HEK293 (cell line): ENCODE results near the gene ARHGAP32.

Source experiments
- CTCF ChIA-PET: fragments of 350-600 bp; formaldehyde crosslinking; extraction: SDS; loops from one replicate; lab custom pipeline; 2021; ENCODE audit warnings: antibody characterized with exemption; lab: Yijun Ruan, JAX
- POLR2A ChIA-PET: fragments of 300-600 bp; formaldehyde crosslinking; extraction: SDS; loops from one replicate; lab custom pipeline; 2020; ENCODE audit warnings: antibody characterized with exemption, inconsistent platforms; lab: Yijun Ruan, JAX
- H3K27ac ChIP-seq: fragments of 200-500 bp; sonication (Bioruptor generic); 2 replicates; pipeline ENCODE4 v1.5.1; 2014; ENCODE audit warnings: low read depth, low read length, control low read depth, inconsistent platforms; ENCODE audit errors: extremely low read depth
- H3K36me3 ChIP-seq, 2 experiments: fragments of 200-500 bp in 1 of 2; sonication (Bioruptor generic) in 1 of 2; 1 replicate in 1 of 2; 2 replicates in 1 of 2; pipeline ENCODE4 v1.5.1; 2014 to 2017; ENCODE audit warnings: inconsistent platforms in 2 of 2, low read length in 2 of 2; ENCODE audit not compliant: control insufficient read depth in 2 of 2, insufficient read depth in 1 of 2
- H3K4me1 ChIP-seq: fragments of 200-500 bp; sonication (Bioruptor generic); 2 replicates; pipeline ENCODE4 v1.5.1; 2014; ENCODE audit warnings: mild to moderate bottlenecking, low read length, inconsistent platforms; ENCODE audit not compliant: control insufficient read depth, insufficient read depth
- H3K4me3 ChIP-seq: 2 replicates; pipeline ENCODE4 v1.5.1; 2011; ENCODE audit warnings: low read depth, mild to moderate bottlenecking, control low read depth, low read length, moderate library complexity
- H3K9me3 ChIP-seq: fragments of 200-500 bp; sonication (Bioruptor generic); 2 replicates; pipeline ENCODE4 v1.5.1; 2014; ENCODE audit warnings: low read depth, low read length, inconsistent platforms; ENCODE audit not compliant: control insufficient read depth, insufficient read depth
- FEZF1 ChIP-seq: fragments of 450-650 bp; formaldehyde crosslinking; IDR thresholded peaks from 2 replicates; pipeline ENCODE4 v1.5.1; 2016; ENCODE audit warnings: missing biosample characterization, missing genetic modification characterization
- OSR2 ChIP-seq: fragments of 450-650 bp; formaldehyde crosslinking; IDR thresholded peaks from 2 replicates; pipeline ENCODE4 v1.5.1; 2016; ENCODE audit warnings: missing biosample characterization, missing genetic modification characterization
- PATZ1 ChIP-seq: fragments of 450-650 bp; formaldehyde crosslinking; IDR thresholded peaks from 2 replicates; pipeline ENCODE4 v1.5.1; 2016; ENCODE audit warnings: missing biosample characterization, missing genetic modification characterization
- PRDM1 ChIP-seq: fragments of 450-650 bp; formaldehyde crosslinking; IDR thresholded peaks from 2 replicates; pipeline ENCODE4; 2016; ENCODE audit warnings: missing biosample characterization, missing genetic modification characterization
- ZFP41 ChIP-seq: fragments of 450-650 bp; formaldehyde crosslinking; IDR thresholded peaks from 2 replicates; pipeline ENCODE4 v1.5.1; 2016; ENCODE audit warnings: missing biosample characterization, missing genetic modification characterization, borderline replicate concordance
- ZNF19 ChIP-seq: fragments of 450-650 bp; formaldehyde crosslinking; IDR thresholded peaks from 2 replicates; pipeline ENCODE4; 2016; ENCODE audit warnings: missing biosample characterization, missing genetic modification characterization, low read depth
- ZNF211 ChIP-seq: fragments of 450-650 bp; formaldehyde crosslinking; IDR thresholded peaks from 2 replicates; pipeline ENCODE4 v1.5.1; 2016; ENCODE audit warnings: low read depth, missing biosample characterization, missing genetic modification characterization
- ZNF223 ChIP-seq: fragments of 450-650 bp; formaldehyde crosslinking; IDR thresholded peaks from 2 replicates; pipeline ENCODE4 v1.5.1; 2016; ENCODE audit warnings: missing biosample characterization, missing genetic modification characterization
- ZNF529 ChIP-seq: fragments of 450-650 bp; formaldehyde crosslinking; IDR thresholded peaks from 2 replicates; pipeline ENCODE4 v1.5.1; 2017; ENCODE audit warnings: missing genetic modification characterization, missing biosample characterization; ENCODE audit not compliant: insufficient replicate concordance
- ZNF544 ChIP-seq: fragments of 450-650 bp; formaldehyde crosslinking; IDR thresholded peaks from 2 replicates; pipeline ENCODE4 v1.5.0; 2017; ENCODE audit warnings: missing biosample characterization, missing genetic modification characterization
- ZNF548 ChIP-seq: fragments of 450-650 bp; formaldehyde crosslinking; IDR thresholded peaks from 2 replicates; pipeline ENCODE4 v1.5.1; 2016; ENCODE audit warnings: missing biosample characterization, missing genetic modification characterization
- ZNF558 ChIP-seq: fragments of 450-650 bp; formaldehyde crosslinking; IDR thresholded peaks from 2 replicates; pipeline ENCODE4 v1.5.1; 2016; ENCODE audit warnings: missing biosample characterization, missing genetic modification characterization
- ZNF670 ChIP-seq: fragments of 450-650 bp; formaldehyde crosslinking; IDR thresholded peaks from 2 replicates; pipeline ENCODE4 v1.5.1; 2016; ENCODE audit warnings: missing biosample characterization, missing genetic modification characterization, low read depth
- ZNF76 ChIP-seq: fragments of 450-650 bp; formaldehyde crosslinking; IDR thresholded peaks from 2 replicates; pipeline ENCODE4; 2016; ENCODE audit warnings: low read depth, missing biosample characterization, missing genetic modification characterization, borderline replicate concordance
- ZNF768 ChIP-seq: fragments of 450-650 bp; formaldehyde crosslinking; IDR thresholded peaks from 2 replicates; pipeline ENCODE4 v1.5.1; 2018; ENCODE audit warnings: missing biosample characterization, mild to moderate bottlenecking, missing genetic modification characterization
- TF ChIP-seq, protein P1 (sequence below): fragments of 450-650 bp; formaldehyde crosslinking; IDR thresholded peaks from 2 replicates; pipeline ENCODE4 v1.5.1; 2016; ENCODE audit warnings: missing biosample characterization, missing genetic modification characterization
- TF ChIP-seq, protein P2 (sequence below): fragments of 450-650 bp; formaldehyde crosslinking; IDR thresholded peaks from 2 replicates; pipeline ENCODE4 v1.5.1; 2016; ENCODE audit warnings: missing biosample characterization, missing genetic modification characterization
- TF ChIP-seq, protein P3 (sequence below): fragments of 450-650 bp; formaldehyde crosslinking; IDR thresholded peaks from 2 replicates; pipeline ENCODE4 v1.5.1; 2016; ENCODE audit warnings: missing biosample characterization, missing genetic modification characterization
- TF ChIP-seq, protein P4 (sequence below): fragments of 450-650 bp; formaldehyde crosslinking; IDR thresholded peaks from 2 replicates; pipeline ENCODE4 v1.5.1; 2016; ENCODE audit warnings: missing biosample characterization, missing genetic modification characterization, borderline replicate concordance
- TF ChIP-seq, protein P5 (sequence below): fragments of 450-650 bp; formaldehyde crosslinking; IDR thresholded peaks from 2 replicates; pipeline ENCODE4 v1.5.1; 2017; ENCODE audit warnings: missing biosample characterization, missing genetic modification characterization

Gene ARHGAP32

GRCh38 chr11:128934926-128935325 lies 257.2 kb downstream of the ARHGAP32 start:
- TF ChIP-seq PATZ1 (no peak), FEZF1 (no peak), OSR2 (tag by site-specific recombination) (no peak), ZNF19 (no peak), ZNF670 (tag by site-specific recombination) (no peak), PRDM1 (tag by site-specific recombination) (no peak), ZNF768 (tag by site-specific recombination) (no peak), ZNF544 (no peak), ZNF558 (no peak), ZNF211 (tag by site-specific recombination) (no peak), ZNF529 (tag by site-specific recombination) (no peak), ZNF548 (no peak), ZNF76 (tag by site-specific recombination) (no peak), ZFP41 (tag by site-specific recombination) (no peak), ZNF223 (tag by site-specific recombination) (no peak)
- TF ChIP-seq, protein P1, sequence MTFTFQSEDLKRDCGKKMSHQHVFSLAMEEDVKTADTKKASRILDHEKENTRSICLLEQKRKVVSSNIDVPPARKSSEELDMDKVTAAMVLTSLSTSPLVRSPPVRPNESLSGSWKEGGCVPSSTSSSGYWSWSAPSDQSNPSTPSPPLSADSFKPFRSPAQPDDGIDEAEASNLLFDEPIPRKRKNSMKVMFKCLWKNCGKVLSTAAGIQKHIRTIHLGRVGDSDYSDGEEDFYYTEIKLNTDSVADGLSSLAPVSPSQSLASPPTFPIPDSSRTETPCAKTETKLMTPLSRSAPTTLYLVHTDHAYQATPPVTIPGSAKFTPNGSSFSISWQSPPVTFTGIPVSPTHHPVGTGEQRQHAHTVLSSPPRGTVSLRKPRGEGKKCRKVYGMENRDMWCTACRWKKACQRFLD (tag by site-specific recombination) = no peak
- TF ChIP-seq, protein P2, sequence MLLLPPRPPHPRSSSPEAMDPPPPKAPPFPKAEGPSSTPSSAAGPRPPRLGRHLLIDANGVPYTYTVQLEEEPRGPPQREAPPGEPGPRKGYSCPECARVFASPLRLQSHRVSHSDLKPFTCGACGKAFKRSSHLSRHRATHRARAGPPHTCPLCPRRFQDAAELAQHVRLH (tag by site-specific recombination) = no peak
- TF ChIP-seq, protein P3, sequence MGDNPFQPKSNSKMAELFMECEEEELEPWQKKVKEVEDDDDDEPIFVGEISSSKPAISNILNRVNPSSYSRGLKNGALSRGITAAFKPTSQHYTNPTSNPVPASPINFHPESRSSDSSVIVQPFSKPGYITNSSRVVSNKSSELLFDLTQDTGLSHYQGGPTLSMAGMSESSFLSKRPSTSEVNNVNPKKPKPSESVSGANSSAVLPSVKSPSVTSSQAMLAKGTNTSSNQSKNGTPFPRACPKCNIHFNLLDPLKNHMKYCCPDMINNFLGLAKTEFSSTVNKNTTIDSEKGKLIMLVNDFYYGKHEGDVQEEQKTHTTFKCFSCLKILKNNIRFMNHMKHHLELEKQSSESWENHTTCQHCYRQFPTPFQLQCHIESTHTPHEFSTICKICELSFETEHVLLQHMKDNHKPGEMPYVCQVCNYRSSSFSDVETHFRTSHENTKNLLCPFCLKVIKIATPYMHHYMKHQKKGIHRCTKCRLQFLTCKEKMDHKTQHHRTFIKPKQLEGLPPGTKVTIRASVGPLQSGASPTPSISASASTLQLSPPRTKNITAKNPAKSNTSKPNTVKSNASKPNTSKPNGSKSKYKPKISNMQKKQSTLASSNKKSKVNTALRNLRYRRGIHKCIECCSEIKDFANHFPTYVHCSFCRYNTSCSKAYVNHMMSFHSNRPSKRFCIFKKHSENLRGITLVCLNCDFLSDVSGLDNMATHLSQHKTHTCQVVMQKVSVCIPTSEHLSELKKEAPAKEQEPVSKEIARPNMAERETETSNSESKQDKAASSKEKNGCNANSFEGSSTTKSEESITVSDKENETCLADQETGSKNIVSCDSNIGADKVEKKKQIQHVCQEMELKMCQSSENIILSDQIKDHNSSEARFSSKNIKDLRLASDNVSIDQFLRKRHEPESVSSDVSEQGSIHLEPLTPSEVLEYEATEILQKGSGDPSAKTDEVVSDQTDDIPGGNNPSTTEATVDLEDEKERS (tag by site-specific recombination) = no peak
- TF ChIP-seq, protein P4, sequence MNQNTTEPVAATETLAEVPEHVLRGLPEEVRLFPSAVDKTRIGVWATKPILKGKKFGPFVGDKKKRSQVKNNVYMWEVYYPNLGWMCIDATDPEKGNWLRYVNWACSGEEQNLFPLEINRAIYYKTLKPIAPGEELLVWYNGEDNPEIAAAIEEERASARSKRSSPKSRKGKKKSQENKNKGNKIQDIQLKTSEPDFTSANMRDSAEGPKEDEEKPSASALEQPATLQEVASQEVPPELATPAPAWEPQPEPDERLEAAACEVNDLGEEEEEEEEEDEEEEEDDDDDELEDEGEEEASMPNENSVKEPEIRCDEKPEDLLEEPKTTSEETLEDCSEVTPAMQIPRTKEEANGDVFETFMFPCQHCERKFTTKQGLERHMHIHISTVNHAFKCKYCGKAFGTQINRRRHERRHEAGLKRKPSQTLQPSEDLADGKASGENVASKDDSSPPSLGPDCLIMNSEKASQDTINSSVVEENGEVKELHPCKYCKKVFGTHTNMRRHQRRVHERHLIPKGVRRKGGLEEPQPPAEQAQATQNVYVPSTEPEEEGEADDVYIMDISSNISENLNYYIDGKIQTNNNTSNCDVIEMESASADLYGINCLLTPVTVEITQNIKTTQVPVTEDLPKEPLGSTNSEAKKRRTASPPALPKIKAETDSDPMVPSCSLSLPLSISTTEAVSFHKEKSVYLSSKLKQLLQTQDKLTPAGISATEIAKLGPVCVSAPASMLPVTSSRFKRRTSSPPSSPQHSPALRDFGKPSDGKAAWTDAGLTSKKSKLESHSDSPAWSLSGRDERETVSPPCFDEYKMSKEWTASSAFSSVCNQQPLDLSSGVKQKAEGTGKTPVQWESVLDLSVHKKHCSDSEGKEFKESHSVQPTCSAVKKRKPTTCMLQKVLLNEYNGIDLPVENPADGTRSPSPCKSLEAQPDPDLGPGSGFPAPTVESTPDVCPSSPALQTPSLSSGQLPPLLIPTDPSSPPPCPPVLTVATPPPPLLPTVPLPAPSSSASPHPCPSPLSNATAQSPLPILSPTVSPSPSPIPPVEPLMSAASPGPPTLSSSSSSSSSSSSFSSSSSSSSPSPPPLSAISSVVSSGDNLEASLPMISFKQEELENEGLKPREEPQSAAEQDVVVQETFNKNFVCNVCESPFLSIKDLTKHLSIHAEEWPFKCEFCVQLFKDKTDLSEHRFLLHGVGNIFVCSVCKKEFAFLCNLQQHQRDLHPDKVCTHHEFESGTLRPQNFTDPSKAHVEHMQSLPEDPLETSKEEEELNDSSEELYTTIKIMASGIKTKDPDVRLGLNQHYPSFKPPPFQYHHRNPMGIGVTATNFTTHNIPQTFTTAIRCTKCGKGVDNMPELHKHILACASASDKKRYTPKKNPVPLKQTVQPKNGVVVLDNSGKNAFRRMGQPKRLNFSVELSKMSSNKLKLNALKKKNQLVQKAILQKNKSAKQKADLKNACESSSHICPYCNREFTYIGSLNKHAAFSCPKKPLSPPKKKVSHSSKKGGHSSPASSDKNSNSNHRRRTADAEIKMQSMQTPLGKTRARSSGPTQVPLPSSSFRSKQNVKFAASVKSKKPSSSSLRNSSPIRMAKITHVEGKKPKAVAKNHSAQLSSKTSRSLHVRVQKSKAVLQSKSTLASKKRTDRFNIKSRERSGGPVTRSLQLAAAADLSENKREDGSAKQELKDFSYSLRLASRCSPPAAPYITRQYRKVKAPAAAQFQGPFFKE (tag by site-specific recombination) = no peak
- TF ChIP-seq, protein P5, sequence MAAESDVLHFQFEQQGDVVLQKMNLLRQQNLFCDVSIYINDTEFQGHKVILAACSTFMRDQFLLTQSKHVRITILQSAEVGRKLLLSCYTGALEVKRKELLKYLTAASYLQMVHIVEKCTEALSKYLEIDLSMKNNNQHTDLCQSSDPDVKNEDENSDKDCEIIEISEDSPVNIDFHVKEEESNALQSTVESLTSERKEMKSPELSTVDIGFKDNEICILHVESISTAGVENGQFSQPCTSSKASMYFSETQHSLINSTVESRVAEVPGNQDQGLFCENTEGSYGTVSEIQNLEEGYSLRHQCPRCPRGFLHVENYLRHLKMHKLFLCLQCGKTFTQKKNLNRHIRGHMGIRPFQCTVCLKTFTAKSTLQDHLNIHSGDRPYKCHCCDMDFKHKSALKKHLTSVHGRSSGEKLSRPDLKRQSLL (tag by site-specific recombination) = no peak
- no peaks in the 10 kb centered on the region for H3K4me1 ChIP-seq
- H3K27ac ChIP-seq = no peak overlapping the region
- H3K36me3 ChIP-seq = no peaks in the 10 kb centered on the region
- H3K4me3 ChIP-seq = no peak overlapping the region
- ChIA-PET POLR2A (no interaction called here), CTCF (interaction anchor here (0.9 kb wide), 1 partner anchor 49 kb away, joined by 4 read pairs; no protein-coding TSS in a partner anchor)
- H3K9me3 ChIP-seq = no peaks in the 10 kb centered on the region
